Spleen (tissue), 11 donors: ENCODE data around the gene PSMB7. TPM values are rescaled to one million over a fixed set of nuclear protein-coding genes. Genes with fewer than 3 reads are reported as not detected.
A peak's percentile ranks its signal among the peaks of the same experiment; 100 is the strongest.

Source experiments
- DNase-seq: peaks from one replicate; pipeline ENCODE4 v3.0.0-alpha.2; 2020
- H3K27ac ChIP-seq, 8 donors: fragments of 200-600 bp; sonication (generic) in 7 of 8; 1 replicate in 4 of 8; 2 replicates in 4 of 8; pipeline versions ENCODE4 v1.5.0 to v1.8.0; 2016 to 2021; ENCODE audit warnings: inconsistent platforms in 4 of 8, mild to moderate bottlenecking in 4 of 8, moderate library complexity in 1 of 8
- H3K27me3 ChIP-seq, 7 donors: fragments of 200-600 bp; sonication (generic) in 6 of 7; replicated peaks in 1 of 7; 1 replicate in 4 of 7; 2 replicates in 3 of 7; pipeline versions ENCODE4 v1.5.0 to v1.8.0; 2016 to 2021; ENCODE audit warnings: inconsistent platforms in 3 of 7, mild to moderate bottlenecking in 1 of 7
- H3K36me3 ChIP-seq, 6 donors: fragments of 200-600 bp; sonication (generic) in 5 of 6; 1 replicate in 4 of 6; 2 replicates in 2 of 6; pipeline versions ENCODE4 v1.5.0 to v1.8.0; 2016 to 2021; ENCODE audit warnings: inconsistent platforms in 2 of 6
- H3K4me1 ChIP-seq, 6 donors: fragments of 200-600 bp; sonication (generic) in 5 of 6; 1 replicate in 3 of 6; 2 replicates in 3 of 6; pipeline versions ENCODE4 v1.5.0 to v1.8.0; 2016 to 2021; ENCODE audit warnings: inconsistent platforms in 3 of 6
- H3K4me3 ChIP-seq, 8 donors: fragments of 200-600 bp; sonication (generic) in 7 of 8; 1 replicate in 4 of 8; 2 replicates in 4 of 8; pipeline versions ENCODE4 v1.5.0 to v1.8.0; 2016 to 2021; ENCODE audit warnings: inconsistent platforms in 4 of 8, mild to moderate bottlenecking in 4 of 8, moderate library complexity in 2 of 8
- H3K9me3 ChIP-seq, 8 donors: fragments of 200-600 bp; sonication (generic) in 7 of 8; 1 replicate in 4 of 8; 2 replicates in 4 of 8; pipeline versions ENCODE4 v1.5.0 to v1.8.0; 2016 to 2021; ENCODE audit warnings: inconsistent platforms in 4 of 8
- POLR2A ChIP-seq, 3 donors: fragments of 450-650 bp; IDR thresholded peaks; one replicate each; pipeline ENCODE4 v1.5.1; 2017; ENCODE audit warnings: antibody characterized with exemption in 3 of 3, mild to moderate bottlenecking in 1 of 3
- POLR2AphosphoS5 ChIP-seq, 3 donors: sonication (generic); formaldehyde crosslinking; IDR thresholded peaks; one replicate each; pipeline ENCODE4 v1.5.1; 2017; ENCODE audit warnings: antibody characterized with exemption in 3 of 3
- WGBS, 5 donors: extraction: QIAGEN DNeasy Blood & Tissue Kit in 3 of 5; methylation state at CpG; one replicate each; pipeline versions ENCODE4 v1.1.5 to v1.1.7; 2013 to 2018; 5-methylcytosine and 5-hydroxymethylcytosine counted together
- intact Hi-C: fragments of 100-400 bp; cut with DNase I; formaldehyde crosslinking; loops from one replicate; pipeline ENCODE4 v1.15.0; 2023; ENCODE audit warnings: low total_unique reads
- polyA plus RNA-seq, 3 donors: library from polyadenylated mRNA; stranded (reverse); fragments of 200-250 nt; gene quantifications; one replicate each; pipeline ENCODE4 v1.2.1, GENCODE V29; 2013
- total RNA-seq, 7 donors: library from RNA; depleted of rRNA in 3 of 7; stranded (reverse); fragments of >200 nt in 3 of 7; fragmentation: NEBNext Ultra II Directional in 4 of 7; extraction: Animal tissue kit (Norgen Biotek cat#: 25700) in 4 of 7; gene quantifications; one replicate each; pipeline versions ENCODE4 v1.1.0 to v1.2.1, GENCODE V29; 2016 to 2021
- TF ChIP-seq, protein P1 (sequence below), 11 experiments: fragments of 200-600 bp in 7 of 11; fragments of 450-650 bp in 4 of 11; sonication (generic) in 4 of 11; IDR thresholded peaks in 8 of 11; conservative IDR thresholded peaks in 3 of 11; 1 replicate in 7 of 11; 2 replicates in 4 of 11; pipeline versions ENCODE4 v1.4.0 to v1.8.0; 2016 to 2021; ENCODE audit warnings: antibody characterized with exemption in 11 of 11, inconsistent platforms in 4 of 11, mild to moderate bottlenecking in 1 of 11
- donor health status: healthy with polysubstance abuse.
- donor health status: DM: no; HTN: no; CAD: no; lungs with moderate emphysema.
- donor health status: DM: no; HTN: no; CAD: no.
- donor health status: Bipolar disorder and iron deficiency.
- donor health status: healthy.
- donor health status: DM: no; HTN: no; CAD: no.
- donor health status: DM: yes; HTN: yes; CAD: no.

Gene PSMB7
- total and polyA plus RNA-seq, 10 donors: 71.3 to 143 (median 108) TPM

GRCh38 chr9:124351672-124352468, 63.4 kb downstream of the PSMB7 start:
- Histone ChIP-seq H3K4me1 (peaks cover 0 to 40% (median 13%) of the 10 kb centered on the region in 6 donors), H3K27ac (no peak overlapping the region), H3K27me3 (no peaks in the 10 kb centered on the region), H3K4me3 (no peak overlapping the region), H3K9me3 (no peaks in the 10 kb centered on the region), H3K36me3 (peaks cover 2 to 100% (median 95%) of the 10 kb centered on the region in 6 donors)
- TF ChIP-seq POLR2A (IDR thresholded peaks at IDR 0.05): no peak
- peak in 1 of 3 donors; percentile 40 for TF ChIP-seq POLR2AphosphoS5 (IDR thresholded peaks at IDR 0.05)
- TF ChIP-seq, protein P1, sequence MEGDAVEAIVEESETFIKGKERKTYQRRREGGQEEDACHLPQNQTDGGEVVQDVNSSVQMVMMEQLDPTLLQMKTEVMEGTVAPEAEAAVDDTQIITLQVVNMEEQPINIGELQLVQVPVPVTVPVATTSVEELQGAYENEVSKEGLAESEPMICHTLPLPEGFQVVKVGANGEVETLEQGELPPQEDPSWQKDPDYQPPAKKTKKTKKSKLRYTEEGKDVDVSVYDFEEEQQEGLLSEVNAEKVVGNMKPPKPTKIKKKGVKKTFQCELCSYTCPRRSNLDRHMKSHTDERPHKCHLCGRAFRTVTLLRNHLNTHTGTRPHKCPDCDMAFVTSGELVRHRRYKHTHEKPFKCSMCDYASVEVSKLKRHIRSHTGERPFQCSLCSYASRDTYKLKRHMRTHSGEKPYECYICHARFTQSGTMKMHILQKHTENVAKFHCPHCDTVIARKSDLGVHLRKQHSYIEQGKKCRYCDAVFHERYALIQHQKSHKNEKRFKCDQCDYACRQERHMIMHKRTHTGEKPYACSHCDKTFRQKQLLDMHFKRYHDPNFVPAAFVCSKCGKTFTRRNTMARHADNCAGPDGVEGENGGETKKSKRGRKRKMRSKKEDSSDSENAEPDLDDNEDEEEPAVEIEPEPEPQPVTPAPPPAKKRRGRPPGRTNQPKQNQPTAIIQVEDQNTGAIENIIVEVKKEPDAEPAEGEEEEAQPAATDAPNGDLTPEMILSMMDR (IDR thresholded peaks at IDR 0.05 in 8 of 11, conservative IDR thresholded peaks at IDR 0.05 in 3 of 11): no peak
- DNase-seq: peak; percentile 75
- 78 to 91% (median 86%) methylated on average over 15 of the region's 15 CpGs for WGBS, 5 donors
- intact Hi-C loops: no loop called here

DNA sequence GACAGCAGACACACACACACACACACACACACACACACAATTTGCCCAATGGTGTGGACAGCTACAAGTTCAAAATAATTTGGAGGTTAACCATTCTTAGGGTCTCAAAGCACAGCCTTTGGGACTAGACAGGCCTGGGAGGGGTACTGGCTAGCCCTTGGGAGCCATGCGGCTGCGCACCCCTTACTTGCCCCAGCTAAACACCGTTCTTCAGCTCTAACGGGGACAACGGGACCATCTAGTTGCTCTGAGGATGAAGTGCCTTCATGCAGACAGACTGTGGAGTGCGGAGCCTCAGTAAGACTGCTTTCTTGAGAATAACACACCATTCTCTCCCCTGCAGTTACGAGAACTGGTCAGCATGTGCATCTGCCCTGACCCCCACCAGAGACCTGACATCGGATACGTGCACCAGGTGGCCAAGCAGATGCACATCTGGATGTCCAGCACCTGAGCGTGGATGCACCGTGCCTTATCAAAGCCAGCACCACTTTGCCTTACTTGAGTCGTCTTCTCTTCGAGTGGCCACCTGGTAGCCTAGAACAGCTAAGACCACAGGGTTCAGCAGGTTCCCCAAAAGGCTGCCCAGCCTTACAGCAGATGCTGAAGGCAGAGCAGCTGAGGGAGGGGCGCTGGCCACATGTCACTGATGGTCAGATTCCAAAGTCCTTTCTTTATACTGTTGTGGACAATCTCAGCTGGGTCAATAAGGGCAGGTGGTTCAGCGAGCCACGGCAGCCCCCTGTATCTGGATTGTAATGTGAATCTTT, 64.6 kb downstream of the PSMB7 start:
- no peaks in the 10 kb centered on the region for H3K27me3 ChIP-seq
- DNase-seq: peak; percentile 44
- 91 to 95% (median 95%) methylated on average over 15 to 16 of the region's 16 CpGs for WGBS, 5 donors
- intact Hi-C loops: no loop called here
- H3K9me3 ChIP-seq: no peaks in the 10 kb centered on the region
- H3K4me1 ChIP-seq: peaks cover 0 to 28% (median 13%) of the 10 kb centered on the region in 6 donors
- H3K4me3 ChIP-seq: no peak overlapping the region
- no peak for TF ChIP-seq POLR2A (IDR thresholded peaks at IDR 0.05)
- TF ChIP-seq POLR2AphosphoS5 (IDR thresholded peaks at IDR 0.05): peak; percentile 23 to 38 (median 32)
- TF ChIP-seq, protein P1 (IDR thresholded peaks at IDR 0.05 in 8 of 11, conservative IDR thresholded peaks at IDR 0.05 in 3 of 11): no peak
- no peak overlapping the region for H3K27ac ChIP-seq
- H3K36me3 ChIP-seq: peaks cover 2 to 100% (median 97%) of the 10 kb centered on the region in 6 donors

GRCh38 chr9:124349675-124350493, 65.4 kb downstream of the PSMB7 start:
- intact Hi-C loops: no loop called here
- peaks cover 0 to 21% (median 9%) of the 10 kb centered on the region in 6 donors for H3K4me1 ChIP-seq
- H3K4me3 ChIP-seq: no peak overlapping the region
- H3K27me3 ChIP-seq: no peaks in the 10 kb centered on the region
- no peak overlapping the region for H3K27ac ChIP-seq
- no peaks in the 10 kb centered on the region for H3K9me3 ChIP-seq
- TF ChIP-seq, protein P1 (IDR thresholded peaks at IDR 0.05 in 8 of 11, conservative IDR thresholded peaks at IDR 0.05 in 3 of 11): no peak
- no peak for TF ChIP-seq POLR2A (IDR thresholded peaks at IDR 0.05)
- TF ChIP-seq POLR2AphosphoS5 (IDR thresholded peaks at IDR 0.05): peak in 1 of 3 donors; percentile 44
- 92 to 96% (median 94%) methylated on average over 25 of the region's 25 CpGs for WGBS, 5 donors
- peaks cover 2 to 100% (median 97%) of the 10 kb centered on the region in 6 donors for H3K36me3 ChIP-seq
- DNase-seq: peak; percentile 63
